Measurements from ENCODE around the gene FCN1.

The FCN1 gene

DNA sequence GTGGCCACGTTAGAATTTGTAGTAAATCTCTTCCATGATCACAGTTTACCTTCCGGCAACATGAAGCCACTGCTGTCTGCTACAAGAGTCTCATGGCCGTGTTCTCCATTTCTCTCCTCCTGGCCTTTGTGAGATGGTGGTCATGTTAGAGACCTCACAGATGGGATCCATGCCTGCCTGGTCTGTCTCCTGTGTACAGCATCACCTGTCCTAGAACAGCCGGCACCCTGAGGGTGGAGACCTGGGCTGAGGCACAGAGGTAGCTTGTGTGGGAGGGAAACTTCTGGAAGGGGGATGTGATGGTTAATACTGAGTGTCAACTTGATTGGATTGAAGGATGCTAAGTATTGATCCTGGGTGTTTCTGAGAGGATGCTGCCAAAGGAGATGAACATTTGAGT lies 40.2 kb downstream of the FCN1 start:
- no peaks in the 10 kb centered on the region for H3K36me3 ChIP-seq (replicated peaks)
- in situ Hi-C loops (cut with HindIII; ENCODE audit: low pct_ligation_motif_present, low sequenced_read_pairs): no loop called here

DNA sequence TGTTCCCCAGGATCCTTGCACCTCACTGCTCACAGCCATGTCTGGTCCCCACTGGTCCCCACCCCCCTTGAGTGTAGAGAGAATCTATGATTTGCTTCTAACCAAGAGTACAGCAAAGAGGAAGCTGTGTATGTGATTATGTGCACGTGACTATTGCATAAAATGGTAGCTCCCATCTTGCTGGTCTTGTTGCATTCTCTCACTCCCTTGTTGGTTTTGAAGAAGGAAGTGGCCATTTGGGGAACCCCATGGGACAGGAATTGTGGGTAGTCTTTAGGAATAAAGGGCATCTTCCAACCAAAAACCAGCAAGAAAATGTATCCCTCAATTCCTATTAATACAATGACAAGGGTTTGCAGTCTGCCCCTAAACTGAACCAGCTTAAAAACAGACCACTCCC lies 42.3 kb downstream of the FCN1 start:
- TF ChIP-seq, protein P1, sequence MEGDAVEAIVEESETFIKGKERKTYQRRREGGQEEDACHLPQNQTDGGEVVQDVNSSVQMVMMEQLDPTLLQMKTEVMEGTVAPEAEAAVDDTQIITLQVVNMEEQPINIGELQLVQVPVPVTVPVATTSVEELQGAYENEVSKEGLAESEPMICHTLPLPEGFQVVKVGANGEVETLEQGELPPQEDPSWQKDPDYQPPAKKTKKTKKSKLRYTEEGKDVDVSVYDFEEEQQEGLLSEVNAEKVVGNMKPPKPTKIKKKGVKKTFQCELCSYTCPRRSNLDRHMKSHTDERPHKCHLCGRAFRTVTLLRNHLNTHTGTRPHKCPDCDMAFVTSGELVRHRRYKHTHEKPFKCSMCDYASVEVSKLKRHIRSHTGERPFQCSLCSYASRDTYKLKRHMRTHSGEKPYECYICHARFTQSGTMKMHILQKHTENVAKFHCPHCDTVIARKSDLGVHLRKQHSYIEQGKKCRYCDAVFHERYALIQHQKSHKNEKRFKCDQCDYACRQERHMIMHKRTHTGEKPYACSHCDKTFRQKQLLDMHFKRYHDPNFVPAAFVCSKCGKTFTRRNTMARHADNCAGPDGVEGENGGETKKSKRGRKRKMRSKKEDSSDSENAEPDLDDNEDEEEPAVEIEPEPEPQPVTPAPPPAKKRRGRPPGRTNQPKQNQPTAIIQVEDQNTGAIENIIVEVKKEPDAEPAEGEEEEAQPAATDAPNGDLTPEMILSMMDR (IDR thresholded peaks at IDR 0.05; ENCODE audit: low read depth, low read length, missing control alignments): no peak
- Histone ChIP-seq H3K27ac (no peak overlapping the region), H3K27me3 (replicated peaks) (no peaks in the 10 kb centered on the region), H3K36me3 (replicated peaks) (no peaks in the 10 kb centered on the region), H3K4me3 (ENCODE audit: low read depth, low read length) (no peak overlapping the region)
- in situ Hi-C loops (cut with HindIII; ENCODE audit: low pct_ligation_motif_present, low sequenced_read_pairs): no loop called here
- DNase-seq: no peak

More for the DNA sequence above, 40.2 kb downstream of the FCN1 start:
- TF ChIP-seq, protein P1 (IDR thresholded peaks at IDR 0.05; ENCODE audit: low read depth, low read length, missing control alignments): no peak
- Histone ChIP-seq H3K27ac (no peak overlapping the region), H3K4me3 (ENCODE audit: low read depth, low read length) (no peak overlapping the region), H3K27me3 (replicated peaks) (no peaks in the 10 kb centered on the region)
- no peak for DNase-seq

DNA sequence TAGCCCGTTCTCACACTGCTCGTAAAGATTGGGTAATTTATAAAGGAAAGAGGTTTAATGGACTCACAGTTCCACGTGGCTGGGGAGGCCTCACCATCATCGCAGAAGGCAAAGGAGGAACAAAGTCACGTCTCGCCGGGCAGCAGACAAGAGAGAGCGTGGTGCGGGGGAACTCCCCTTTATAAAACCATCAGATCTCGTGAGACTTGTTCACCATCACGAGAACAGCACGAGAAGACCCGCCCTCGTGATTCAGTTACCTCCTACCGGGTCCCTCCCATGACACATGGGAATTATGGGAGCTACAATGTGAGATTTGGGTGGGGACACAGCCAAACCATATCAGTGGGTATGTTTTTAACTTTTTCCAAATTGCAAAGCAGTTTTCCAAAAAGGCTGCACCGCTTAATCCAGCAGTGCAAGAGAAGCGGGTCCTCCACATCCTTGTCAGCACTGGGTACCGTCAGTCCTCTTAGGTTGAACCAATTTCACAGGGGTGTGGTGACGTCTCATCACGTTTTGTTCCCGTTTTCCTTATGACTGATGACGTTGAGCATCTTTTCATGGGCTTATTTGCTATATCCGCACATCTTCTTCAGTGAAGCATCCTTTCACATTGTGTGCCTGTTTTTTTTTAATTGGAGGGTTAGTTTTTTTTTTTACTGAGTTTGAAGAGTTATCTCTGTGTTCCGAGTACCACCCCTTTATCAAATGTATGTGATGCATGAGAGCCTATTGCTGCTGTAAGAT lies 45.1 kb downstream of the FCN1 start:
- no peak for DNase-seq
- H3K4me3 ChIP-seq (ENCODE audit: low read depth, low read length): no peak overlapping the region
- H3K36me3 ChIP-seq (replicated peaks): no peaks in the 10 kb centered on the region
- in situ Hi-C loops (cut with HindIII; ENCODE audit: low pct_ligation_motif_present, low sequenced_read_pairs): no loop called here
- TF ChIP-seq, protein P1 (IDR thresholded peaks at IDR 0.05; ENCODE audit: low read depth, low read length, missing control alignments): no peak
- no peaks in the 10 kb centered on the region for H3K27me3 ChIP-seq (replicated peaks)
- no peak overlapping the region for H3K27ac ChIP-seq

DNA sequence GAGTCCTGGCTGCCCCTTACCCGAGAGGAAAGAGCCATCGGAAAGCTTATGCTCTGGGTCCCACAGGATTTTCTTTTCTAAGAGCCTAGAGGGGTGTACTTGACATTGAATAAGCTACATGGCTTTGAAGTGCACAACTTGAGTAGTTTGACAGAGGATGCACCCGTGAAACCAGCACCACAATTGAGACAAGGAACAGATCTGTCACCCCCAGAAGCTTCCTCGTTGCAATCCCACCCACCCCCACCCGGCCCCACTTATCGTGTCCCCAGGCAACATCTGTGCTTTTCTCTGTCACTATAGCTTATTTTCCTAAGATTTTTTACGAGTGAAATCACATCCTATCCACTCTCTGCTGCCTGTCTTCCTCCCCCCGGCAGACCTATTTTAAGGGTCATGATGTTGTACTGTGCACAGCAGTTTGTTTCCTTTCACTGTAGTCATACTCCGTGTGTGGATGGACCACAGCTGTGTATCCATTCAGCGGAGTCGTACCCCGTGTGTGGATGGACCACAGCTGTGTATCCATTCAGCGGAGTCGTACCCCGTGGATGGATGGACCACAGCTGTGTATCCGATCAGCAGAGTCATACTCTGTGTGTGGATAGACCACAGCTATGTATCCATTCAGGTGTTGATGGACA lies 45.9 kb downstream of the FCN1 start:
- H3K4me3 ChIP-seq (ENCODE audit: low read depth, low read length): no peak overlapping the region
- TF ChIP-seq, protein P1 (IDR thresholded peaks at IDR 0.05; ENCODE audit: low read depth, low read length, missing control alignments): no peak
- H3K36me3 ChIP-seq (replicated peaks): no peaks in the 10 kb centered on the region
- H3K27me3 ChIP-seq (replicated peaks): no peaks in the 10 kb centered on the region
- H3K27ac ChIP-seq: no peak overlapping the region
- in situ Hi-C loops (cut with HindIII; ENCODE audit: low pct_ligation_motif_present, low sequenced_read_pairs): no loop called here
- no peak for DNase-seq

DNA sequence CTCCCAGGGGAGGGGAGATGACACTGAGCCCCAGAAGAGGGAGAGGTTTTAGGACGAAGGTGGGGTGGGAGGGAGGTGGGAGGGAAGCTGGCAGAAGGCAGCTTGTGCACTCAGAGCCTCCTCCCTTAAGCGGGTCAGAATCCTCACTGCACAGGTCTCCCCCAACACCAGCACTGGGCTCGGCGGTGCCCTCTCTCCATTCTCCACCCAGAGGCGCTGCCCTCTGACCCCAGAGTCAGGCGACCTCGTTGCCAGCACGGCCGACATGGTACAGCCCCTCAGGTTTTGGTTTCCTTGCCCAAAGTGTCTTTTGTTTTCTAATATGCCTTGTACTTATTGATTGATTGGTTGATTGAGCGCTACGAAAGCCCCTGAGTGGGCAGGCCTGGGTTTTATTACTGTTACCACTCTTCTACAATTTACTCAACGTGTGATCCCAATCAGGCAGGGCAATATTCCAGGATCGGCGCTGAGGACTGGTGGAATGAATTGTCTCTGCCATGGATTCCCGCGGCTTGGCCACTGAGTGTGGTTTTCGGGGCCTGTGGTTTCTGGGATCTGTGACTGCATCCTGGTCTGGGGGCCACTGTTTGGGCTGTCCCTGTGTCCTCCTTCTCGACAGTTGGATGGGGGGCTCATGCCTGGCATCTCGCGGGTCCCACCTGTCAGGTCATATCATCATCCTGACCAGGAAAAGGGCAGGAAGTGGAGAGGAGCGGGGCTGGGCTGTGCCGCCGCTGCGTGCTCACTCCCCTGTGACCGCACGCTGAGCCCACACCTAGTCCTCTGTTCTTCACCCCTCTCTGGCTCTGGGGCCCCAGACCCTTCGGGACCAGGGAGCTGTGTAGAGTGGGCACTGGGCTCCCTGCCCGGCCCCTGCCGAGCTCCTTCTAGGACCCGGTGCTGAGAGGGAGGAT lies 46.7 kb downstream of the FCN1 start:
- TF ChIP-seq, protein P1 (IDR thresholded peaks at IDR 0.05; ENCODE audit: low read depth, low read length, missing control alignments): no peak
- Histone ChIP-seq H3K27ac (no peak overlapping the region), H3K4me3 (ENCODE audit: low read depth, low read length) (no peak overlapping the region), H3K36me3 (replicated peaks) (no peaks in the 10 kb centered on the region), H3K27me3 (replicated peaks) (no peaks in the 10 kb centered on the region)
- no peak for DNase-seq
- in situ Hi-C loops (cut with HindIII; ENCODE audit: low pct_ligation_motif_present, low sequenced_read_pairs): no loop called here
